Measurements from ENCODE around the gene SRGN.

GRCh38 chr10:69069090-69070042, 18.5 kb upstream of the SRGN start:
- no peak for TF ChIP-seq CTCF (IDR thresholded peaks at IDR 0.05; ENCODE audit: low read length)
- TF ChIP-seq EZH2 (optimal IDR thresholded peaks at IDR 0.05; ENCODE audit: low read depth, low read length) = no peak
